HG03571 (cell line): Measurements from ENCODE around the gene KRTAP4-12.
"Not testable (repeated sequence)": the region's sequence is repeated elsewhere in the genome, so short reads cannot be mapped to it uniquely, and the experiment has no call there.

Experiments
- ATAC-seq: cut with Tn5 transposase; IDR thresholded peaks from one replicate; pipeline ENCODE4 v1.9.1; 2021; ENCODE audit not compliant: unreplicated experiment

The KRTAP4-12 gene

DNA sequence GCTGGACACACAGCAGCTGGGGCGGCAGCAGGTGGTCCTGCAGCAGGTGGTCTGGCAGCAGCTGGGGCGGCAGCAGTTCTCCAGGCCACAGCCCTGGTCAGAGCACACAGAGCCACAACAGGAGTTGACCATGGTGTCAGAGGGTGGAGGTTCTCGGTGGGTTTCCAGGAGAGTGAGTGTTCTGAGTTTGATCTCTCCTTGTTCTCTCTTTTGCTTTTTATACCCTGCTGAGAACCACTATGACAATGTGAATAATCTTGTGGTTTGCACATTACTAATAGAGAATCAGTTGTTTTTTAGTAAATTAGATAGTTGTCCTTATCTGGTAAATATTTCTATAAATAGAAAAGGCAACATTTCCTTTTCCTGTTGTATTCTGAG, at the start of gene KRTAP4-12:
TSS of gene KRTAP4-12 (minus strand) at position 192 of the 381 bp plus-strand sequence. CDS start at position 132, 60 bp downstream.
- not testable (repeated sequence) for ATAC-seq

DNA sequence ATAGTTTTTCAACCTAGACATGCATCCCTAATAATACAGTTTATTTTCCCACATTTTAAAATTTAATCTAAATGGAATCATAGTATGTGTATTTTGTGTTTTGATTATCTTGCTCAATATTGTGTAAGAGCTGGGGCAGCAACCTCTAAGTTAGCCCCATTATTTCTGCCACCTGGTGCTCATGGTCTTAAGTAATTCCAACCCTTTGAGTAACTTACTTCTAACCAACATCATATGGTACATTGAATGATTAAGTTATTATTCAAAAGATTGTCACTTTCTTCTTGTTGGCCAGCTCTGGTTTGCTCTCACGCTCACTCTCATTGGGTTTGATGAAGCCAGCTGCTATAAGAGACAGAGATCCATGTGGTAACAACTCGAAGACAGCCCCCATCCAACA, 47.9 kb upstream of the KRTAP4-12 start:
- no peak for ATAC-seq

DNA sequence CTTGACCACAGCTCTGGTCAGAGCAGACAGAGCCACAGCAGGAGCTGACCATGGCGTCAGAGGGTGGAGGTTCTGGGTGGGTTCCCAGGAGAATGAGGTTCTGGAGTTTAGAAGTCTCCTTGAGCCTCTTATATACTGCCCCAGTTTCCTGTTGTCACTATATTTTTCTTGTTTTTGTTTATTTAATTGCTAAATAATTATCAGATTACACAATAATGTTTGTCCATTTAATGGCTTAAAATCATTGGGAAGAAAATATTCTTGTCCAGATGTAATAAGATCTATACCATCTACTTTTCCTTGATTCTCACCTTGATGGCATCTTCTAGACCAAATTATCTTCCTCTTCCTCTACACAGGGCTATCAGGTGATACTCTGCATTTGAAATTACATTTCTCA, 44.1 kb upstream of the KRTAP4-12 start, which contains the start of gene KRTAP4-3:
TSS of gene KRTAP4-3 (minus strand) at position 101 of the 400 bp plus-strand sequence. CDS start at position 52, 49 bp downstream.
- ATAC-seq = no peak

DNA sequence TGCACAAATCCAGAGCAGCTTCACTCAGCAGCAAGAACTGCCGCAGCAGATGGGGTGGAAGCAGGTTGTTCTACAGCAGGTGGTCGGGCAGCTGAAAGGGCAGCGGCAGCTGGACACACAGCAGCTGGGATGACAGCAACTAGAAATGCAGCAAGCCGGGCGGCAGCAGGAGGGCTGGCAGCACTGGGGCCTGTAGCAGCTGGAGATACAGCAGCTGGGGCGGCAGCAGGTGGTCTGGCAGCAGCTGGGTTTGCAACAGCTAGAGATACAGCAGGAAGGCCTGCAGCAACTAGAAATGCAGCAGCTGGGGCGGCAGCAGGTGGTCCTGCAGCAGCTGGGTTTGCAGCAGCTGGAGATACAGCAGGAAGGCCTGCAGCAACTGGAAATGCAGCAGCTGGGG, 43.6 kb upstream of the KRTAP4-12 start:
- no peak for ATAC-seq

DNA sequence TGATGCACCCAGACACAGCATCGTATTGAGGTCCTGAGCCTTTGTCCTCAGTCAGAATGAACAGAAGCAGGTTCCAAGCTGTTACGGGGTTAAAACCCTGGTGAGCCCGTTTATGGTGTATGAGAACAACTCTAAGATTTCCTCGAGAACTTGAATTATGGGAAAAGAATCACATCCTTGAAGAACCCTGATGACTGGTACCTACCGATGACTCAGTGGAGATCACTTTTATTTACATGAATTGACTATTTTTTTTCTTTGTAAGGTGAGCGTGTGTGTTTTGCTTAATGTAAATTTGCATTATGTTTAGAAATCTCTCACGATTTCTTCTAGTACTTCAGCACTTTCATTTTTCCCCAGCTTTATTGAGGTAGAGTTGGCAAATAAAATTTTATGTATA, 39.8 kb upstream of the KRTAP4-12 start:
- ATAC-seq = no peak

DNA sequence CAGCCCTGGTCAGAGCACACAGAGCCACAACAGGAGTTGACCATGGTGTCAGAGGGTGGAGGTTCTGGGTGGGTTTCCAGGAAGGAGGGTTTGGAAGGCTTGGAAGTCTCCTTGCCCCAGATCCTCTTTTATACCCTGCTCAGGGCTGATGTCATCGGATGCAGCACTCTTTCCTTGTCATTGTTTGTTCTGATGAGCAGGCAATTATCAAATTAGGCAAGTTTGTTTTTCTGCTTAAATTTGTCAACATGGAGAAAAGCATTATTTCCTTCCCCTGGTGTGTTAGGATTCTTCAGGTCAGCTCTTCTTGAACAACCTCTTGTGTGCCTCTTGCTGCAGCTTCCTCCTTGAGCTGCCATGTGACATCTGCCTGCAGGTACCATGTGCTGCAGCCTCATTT, 36.7 kb upstream of the KRTAP4-12 start, which contains the start of gene KRTAP4-4:
TSS of gene KRTAP4-4 (minus strand) at position 101 of the 400 bp plus-strand sequence. CDS start at position 44, 57 bp downstream.
- no peak for ATAC-seq

DNA sequence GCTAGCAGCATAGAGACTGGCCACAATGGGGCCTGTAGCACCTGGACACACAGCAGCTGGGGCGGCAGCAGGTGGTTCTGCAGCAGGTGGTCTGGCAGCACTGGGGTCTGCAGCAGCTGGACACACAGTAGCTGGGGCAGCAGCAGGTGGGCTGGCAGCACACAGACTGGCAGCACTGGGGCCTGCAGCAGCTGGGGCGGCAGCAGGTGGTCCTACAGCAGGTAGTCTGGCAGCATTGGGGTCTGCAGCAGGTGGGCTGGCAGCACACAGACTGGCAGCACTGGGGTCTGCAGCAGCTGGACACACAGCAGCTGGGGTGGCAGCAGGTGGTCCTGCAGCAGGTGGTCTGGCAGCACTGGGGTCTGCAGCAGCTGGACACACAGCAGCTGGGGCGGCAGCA, 36.2 kb upstream of the KRTAP4-12 start:
- not testable (repeated sequence) for ATAC-seq

DNA sequence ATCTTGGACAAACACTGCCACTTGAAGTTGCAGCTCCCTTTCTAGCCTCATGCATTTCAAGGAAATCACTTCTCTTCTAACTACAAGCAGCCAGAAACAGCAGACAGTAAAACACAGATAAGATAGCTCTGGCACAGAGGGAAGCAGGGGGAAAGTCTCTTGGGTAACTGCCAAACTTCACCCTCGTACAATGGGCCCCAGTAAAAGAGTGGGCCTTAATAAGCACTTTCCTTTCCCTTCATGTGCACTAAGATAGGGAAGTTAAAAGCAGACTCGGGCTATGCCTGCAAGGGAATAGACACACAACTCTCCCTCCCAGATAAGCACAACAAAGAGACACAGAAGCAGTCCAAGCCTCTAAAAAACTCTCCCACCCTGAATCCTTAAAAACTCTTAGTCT, 29.9 kb upstream of the KRTAP4-12 start:
- ATAC-seq = no peak

DNA sequence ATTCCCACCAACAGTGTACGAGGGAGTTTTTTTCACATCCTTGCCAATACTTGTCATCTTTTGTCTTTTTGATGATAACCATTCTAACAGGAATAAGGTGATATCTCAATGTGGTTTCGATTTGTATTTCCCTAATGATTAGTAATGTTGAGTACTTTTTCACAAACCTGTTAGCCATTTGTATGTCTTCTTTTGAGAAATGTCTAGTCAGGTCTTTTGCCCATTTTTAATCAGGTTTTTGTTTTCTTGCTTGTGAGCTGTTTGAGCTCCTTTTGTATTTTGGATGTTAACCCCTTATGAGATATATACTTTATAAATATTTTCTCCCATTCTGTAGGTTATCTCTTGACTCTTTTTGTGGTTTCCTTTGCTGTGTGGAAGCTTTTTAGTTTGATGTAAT, 27.5 kb upstream of the KRTAP4-12 start:
- no peak for ATAC-seq

DNA sequence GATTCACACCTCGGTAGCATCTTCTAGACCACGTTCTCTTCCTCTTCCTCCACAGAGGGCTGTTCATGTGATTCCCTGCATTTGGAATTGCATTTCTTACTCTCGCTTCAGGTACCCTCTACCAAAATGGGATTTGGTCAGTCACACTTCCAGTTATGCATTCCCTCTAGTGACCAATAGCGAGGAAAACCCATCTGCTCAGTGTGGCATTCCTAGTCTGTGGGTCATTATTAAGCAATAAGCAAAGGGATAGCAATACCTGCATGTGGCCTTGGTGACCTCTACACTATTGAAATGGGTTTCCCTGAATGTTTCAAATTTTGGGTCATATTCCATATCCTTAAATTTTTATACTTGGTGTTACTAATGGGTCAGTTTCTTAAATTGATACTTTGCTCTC, 26.0 kb upstream of the KRTAP4-12 start:
- no peak for ATAC-seq

DNA sequence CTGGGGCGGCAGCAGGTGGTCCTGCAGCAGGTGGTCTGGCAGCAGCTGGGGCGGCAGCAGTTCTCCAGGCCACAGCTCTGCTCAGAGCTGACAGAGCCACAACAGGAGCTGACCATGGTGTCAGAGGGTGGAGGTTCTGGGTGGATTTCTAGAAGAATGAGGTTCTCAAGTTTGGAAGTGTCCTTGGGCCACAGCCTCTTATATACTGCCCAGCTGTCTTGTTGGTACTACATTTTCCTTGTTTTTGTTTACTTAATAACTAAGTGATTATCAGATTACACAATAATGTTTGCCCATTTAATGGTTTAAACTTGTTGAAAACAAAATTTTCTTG, 25.6 kb upstream of the KRTAP4-12 start, which contains the start of gene KRTAP4-5:
TSS of gene KRTAP4-5 (minus strand) at position 174 of the 334 bp plus-strand sequence. CDS start at position 116, 58 bp downstream.
- ATAC-seq = no peak

DNA sequence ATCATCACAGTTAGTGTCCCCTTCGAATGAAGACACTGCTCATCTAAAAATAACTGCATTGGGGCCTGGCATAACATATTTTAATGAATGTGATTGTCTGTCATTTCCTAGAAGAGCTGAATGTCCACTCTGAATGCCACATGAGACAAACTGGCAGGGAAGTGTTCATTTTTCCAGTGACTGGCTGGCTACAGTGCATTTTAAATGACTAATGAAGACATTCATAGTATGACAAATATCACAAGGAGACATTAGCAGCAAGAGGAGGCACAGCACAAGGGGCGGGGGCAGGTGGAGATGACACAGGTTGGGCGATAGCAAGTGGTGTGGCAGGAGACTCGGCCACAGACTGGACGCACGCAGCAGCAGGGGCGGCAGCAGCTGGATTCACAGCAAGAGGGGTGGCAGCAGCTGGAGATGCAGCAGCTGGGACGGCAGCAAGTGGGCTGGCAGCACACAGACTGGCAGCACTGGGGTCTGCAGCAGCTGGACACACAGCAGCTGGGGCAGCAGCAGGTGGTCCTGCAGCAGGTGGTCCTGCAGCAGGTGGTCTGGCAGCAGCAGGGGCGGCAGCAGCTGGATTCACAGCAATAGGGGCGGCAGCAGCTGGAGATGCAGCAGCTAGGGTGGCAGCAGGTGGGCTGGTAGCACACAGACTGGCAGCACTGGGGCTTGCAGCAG, 25.1 kb upstream of the KRTAP4-12 start:
- ATAC-seq = not testable (repeated sequence)

DNA sequence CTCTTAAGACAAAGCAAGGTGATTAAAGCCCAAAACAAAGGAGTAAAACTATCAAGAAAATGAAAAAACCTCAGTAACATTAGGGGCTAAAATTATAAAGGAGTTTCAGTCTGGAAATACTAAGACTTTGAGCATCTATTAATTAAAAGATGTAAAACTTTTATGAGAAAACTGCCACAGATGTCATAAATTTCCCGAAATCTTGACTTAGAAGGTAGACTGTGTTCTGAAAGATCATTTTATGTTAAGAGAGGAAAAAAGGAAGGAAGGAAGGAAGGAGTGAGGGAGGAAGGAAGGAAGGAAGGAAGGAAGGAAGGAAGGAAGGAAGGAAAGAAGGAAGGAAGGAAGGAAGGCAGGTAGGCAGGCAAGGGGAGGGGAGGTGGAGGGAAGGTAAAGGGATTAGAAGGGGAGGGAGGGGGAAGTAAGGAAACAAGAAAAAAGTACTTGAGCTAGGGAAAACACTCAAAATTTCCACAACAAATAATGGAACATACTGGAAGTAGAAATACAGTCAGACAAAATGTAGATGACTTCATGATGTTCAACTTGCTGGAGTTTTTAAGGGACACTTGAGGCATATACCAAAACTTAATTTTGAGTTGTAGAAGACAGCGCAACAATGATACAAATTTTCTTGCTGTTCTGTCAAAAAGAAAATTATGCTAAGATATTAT, 23.7 kb upstream of the KRTAP4-12 start:
- ATAC-seq = no peak

DNA sequence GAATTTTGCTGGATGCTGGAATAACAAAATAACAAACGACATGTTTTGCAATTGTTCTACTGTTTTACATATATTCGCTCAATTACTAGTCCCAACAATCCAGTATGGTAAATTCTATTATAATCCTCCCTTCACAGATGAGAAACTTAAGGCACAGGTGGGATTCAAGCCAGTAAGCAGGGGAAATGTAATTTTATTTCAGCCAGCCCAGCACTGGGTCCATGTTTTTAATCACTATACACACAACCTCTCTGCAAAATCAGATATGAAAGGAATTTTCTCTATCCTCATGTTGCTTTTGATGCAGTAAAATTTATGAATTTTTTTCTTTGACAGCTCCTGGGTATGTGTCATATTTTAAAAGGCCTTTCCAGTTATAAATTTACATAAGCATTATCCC, 21.3 kb upstream of the KRTAP4-12 start:
- ATAC-seq = no peak

DNA sequence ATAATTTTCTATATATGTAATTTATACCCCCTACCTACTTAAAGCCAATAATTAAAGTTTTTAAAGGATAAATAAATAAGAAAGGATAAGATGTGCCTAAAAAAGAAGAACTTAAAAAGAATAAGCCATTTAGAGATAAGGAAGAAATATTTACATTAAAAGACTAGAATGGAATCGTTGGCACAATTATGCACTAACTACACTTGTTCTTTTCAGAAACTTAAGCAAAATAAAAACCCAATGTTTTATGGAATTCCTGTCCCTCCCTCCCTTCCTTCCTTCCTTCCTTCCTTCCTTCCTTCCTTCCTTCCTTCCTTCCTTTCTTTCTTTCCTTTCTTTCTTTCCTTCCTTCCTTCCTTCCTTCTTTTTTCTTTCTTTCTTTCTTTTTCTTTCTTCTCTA, 20.9 kb upstream of the KRTAP4-12 start:
- ATAC-seq = no peak

DNA sequence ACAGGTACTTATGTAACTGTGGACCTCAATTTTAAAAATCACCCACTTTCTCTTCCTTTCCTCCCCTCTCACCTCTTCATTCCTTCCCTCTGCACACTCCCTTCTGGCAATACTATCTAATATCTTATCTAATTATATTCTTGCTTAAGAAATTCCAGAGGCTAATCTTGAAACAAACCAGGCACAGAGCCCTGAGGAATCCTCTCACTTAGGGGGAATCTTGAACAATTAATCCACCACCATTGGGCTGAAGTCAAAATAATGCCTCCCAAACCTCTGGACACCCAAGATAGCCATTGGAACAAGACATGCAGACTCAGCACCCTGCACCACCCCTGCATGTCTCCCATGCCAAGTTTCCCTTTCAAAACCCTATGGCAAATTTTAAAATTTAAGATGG, 17.4 kb upstream of the KRTAP4-12 start:
- ATAC-seq = no peak

DNA sequence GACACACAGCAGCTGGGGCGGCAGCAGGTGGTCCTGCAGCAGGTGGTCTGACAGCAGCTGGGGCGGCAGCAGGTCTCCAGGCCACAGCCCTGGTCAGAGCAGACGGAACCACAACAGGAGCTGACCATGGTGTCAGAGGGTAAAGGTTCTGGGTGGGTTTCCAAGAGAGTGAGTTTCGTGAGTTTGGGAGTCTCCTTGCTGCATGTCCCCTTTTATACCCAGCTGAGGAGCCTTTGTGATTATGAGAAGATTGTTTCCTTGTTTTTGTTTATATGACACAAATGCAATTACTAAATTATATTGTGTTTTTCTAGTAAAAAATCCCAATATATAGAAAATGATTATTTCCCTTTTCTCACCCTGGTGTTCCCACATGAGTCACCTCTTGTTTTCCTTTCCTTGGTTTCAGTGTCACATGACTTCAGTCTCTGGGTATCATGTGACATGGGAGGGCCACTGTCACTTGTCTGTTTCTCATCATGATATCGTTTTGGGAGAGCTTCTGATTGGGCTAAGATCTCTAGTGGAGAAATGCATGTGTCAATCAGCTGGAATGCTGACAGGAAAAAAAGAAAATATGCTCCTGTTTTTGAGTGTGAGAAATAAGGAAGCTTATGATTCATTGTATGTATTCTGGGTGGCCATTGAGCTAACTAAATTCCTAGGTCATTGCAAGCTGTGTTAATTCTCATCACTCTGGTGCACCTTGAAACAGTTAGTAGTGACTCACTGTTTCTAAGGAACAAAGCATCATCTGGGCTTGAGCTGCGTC, 16.6 kb upstream of the KRTAP4-12 start, which contains the start of gene KRTAP4-6:
TSS of gene KRTAP4-6 (minus strand) at position 185 of the 772 bp plus-strand sequence. CDS start at position 128, 57 bp downstream.
- ATAC-seq = no peak

DNA sequence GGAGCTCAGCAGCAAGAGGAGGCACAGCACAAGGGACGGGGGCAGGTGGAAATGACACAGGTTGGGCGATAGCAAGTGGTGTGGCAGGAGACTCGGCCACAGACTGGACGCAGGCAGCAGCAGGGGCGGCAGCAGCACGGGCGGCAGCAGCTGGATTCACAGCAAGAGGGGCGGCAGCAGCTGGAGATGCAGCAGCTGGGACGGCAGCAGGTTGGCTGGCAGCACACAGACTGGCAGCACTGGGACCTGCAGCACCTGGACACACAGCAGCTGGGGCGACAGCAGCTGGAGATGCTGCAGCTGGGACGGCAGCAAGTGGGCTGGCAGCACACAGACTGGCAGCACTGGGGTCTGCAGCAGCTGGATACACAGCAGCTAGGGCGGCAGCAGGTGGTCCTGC, 15.9 kb upstream of the KRTAP4-12 start:
- ATAC-seq = not testable (repeated sequence)

DNA sequence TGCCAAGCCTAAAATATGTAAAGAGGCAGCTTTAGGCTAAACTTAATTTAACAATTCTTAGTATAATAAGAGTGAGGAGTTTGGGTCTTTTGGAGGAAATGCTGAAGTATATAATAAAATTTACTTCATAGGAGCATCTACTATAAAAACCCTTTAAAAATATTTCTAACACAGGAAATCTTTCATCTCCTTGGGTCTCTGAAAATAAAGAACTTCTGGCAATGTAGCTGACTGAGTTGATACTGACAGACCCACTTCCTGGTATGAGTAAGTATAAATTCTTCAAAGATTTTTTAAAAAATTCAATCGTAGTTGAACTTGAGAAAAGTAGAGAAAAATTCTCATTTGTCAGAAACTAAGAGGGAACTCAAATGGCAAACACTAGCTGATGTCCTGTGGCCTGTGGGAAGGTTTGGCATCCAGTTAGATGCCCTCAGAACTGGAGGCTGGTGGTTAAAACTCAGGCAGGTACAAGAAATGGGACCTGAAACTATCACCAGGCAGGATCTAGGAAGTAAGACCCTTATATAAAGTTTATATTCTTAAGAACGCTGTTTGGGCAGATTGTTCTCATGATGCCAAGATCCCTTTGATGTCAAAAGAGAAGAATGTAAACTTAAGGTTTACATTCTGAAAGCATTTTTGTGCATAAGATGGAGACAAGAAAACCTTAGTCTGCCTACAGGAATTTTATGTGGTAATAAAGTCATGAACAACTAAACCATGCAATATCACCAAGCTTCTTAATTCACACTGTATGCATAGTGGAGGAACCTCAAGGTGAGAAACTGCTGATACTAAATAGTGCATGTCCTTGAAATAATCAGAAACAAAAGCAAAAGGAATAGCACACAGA, 10.1 kb upstream of the KRTAP4-12 start:
- no peak for ATAC-seq

DNA sequence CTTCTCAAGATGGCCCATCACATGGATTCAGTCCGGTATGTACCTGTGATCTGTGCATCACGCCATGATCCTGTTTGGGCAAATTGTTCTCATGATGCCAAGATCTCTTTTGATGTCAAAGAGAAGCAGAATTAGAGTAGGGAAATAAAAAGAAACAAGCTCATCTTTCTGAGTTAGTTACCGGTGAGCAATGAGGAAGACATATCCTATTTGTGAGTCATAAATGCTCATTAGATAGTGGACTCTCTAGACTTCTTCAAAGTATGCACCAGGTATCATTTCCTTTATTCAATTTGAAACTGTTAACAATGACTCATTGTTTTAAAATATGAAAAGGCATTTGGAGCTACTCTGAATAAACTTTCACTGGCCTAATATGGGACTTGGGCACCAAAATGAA, 8.0 kb upstream of the KRTAP4-12 start:
- no peak for ATAC-seq

DNA sequence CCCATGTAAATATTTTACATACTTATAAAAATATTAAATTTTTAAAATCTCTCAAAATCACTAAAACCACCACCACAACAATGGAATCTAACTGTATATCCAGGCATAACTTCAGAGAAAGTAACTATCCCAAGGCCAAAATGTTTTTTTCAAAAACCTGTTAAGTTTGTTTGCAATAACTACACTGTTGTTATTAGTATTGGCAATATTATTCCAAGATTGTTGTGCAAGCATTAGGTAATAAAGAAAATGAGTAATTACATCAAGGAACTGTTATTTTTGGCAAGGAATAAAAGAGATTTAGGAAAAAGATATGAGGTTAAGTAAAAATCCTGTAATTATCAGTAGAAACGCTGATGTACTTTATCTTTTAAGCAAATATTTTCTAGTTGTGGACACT, 3.4 kb upstream of the KRTAP4-12 start:
- no peak for ATAC-seq
